Measurements from ENCODE around the gene GTPBP3.

The GTPBP3 gene

DNA sequence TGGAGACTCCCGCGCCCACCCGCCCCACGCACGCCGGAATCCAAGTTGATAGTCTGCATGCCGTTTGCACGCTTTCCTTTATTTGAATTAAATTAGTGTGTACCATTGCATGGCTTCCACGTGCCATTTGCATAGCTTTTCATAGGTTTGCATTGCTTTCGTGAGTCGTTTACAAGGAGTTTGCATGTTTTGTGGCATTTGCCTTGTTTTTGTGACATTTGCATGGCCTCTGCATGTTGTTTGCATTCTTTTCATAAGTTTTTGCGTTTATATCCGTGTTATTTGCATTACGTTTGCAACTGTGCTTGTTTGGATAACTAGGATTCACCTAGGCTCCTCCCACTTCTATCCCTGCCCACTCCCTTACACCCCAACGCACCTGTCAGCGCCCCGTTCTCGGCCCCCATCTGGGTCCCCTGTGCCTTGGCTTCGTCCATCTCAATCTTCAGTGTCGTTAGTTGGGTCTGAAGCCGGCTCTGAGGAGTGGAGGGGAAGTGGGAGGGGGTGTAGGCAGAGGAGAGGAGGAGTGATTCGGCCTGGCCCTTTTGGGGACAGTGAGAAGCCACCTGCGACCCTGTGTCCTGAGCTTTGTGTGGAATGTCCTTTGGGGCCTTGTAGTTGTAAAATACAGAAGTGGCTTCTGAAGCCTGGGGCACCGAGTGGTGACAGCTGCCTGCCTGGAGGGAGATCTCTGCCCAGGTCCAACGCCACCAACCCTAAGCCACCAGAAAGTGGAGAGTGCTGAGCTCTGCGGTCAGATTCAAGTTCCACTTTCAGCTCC lies 54.2 kb downstream of the GTPBP3 start:
- no peak for DNase-seq
